ENCODE results near the gene CCL19.

- no peak for TF ChIP-seq CTCF (IDR thresholded peaks at IDR 0.05)
- peak; percentile 98 for TF ChIP-seq POLR2A (IDR thresholded peaks at IDR 0.05)
- TF ChIP-seq POLR2AphosphoS5 (IDR thresholded peaks at IDR 0.05) = peak; percentile 84 to 98 (median 98)
- TF ChIP-seq EP300 (IDR thresholded peaks at IDR 0.05; ENCODE audit: low read depth) = no peak
Observed at GRCh38 chr9:34665381-34666250, 25.5 kb downstream of the CCL19 start.

All from transverse colon (tissue), 4 donors.